ENCODE results near the gene PDE1A.

DNA sequence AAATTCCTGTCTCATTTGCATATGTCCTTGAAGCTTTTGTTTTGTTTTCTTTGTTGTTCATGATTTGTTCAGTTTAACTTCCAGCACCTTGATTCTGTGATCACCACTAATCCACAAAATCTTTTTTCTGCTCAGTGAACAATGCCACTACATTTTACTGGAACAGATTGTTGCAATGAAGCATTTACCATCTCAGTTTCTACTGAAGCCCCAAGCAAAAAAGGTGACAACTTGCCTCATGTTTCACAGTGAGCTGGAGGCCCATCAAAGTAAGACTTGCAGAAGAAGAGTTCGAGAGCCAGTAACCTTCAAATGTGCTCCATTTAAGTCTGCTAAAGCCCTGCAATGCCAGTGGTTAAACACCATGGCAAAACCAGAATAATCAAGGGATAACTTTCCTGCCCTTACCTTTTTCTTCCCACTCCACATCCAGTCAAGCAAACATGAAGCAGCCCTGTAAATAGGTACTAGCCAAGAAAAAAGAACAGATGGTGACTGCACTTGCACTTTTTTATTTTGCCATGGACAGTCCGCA lies 25.7 kb upstream of the PDE1A start:
- TF ChIP-seq, protein P1, sequence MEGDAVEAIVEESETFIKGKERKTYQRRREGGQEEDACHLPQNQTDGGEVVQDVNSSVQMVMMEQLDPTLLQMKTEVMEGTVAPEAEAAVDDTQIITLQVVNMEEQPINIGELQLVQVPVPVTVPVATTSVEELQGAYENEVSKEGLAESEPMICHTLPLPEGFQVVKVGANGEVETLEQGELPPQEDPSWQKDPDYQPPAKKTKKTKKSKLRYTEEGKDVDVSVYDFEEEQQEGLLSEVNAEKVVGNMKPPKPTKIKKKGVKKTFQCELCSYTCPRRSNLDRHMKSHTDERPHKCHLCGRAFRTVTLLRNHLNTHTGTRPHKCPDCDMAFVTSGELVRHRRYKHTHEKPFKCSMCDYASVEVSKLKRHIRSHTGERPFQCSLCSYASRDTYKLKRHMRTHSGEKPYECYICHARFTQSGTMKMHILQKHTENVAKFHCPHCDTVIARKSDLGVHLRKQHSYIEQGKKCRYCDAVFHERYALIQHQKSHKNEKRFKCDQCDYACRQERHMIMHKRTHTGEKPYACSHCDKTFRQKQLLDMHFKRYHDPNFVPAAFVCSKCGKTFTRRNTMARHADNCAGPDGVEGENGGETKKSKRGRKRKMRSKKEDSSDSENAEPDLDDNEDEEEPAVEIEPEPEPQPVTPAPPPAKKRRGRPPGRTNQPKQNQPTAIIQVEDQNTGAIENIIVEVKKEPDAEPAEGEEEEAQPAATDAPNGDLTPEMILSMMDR (IDR thresholded peaks at IDR 0.05) = no peak
- no peak for TF ChIP-seq POLR2A (IDR thresholded peaks at IDR 0.05)
